H1 (cell line): Measurements from ENCODE around the gene MTM1. TPM values are rescaled to one million over a fixed set of nuclear protein-coding genes. Genes with fewer than 3 reads are reported as not detected.

Experiments used
- CTCF ChIA-PET: fragments of 300-600 bp; sonication (Branson Sonifier 250); formaldehyde crosslinking; loops from one replicate; lab custom pipeline; 2021; ENCODE audit not compliant: partially characterized antibody; lab: Charles Lee
- POLR2A ChIA-PET: fragments of 300-600 bp; sonication (Branson Sonifier 250); formaldehyde crosslinking; loops from one replicate; lab custom pipeline; 2021; ENCODE audit warnings: inconsistent platforms; ENCODE audit not compliant: partially characterized antibody; lab: Charles Lee
- DNase-seq, 2 experiments: peaks; one replicate each; pipeline versions ENCODE4 v3.0.0 to v3.0.0-alpha.2; 2010 to 2022; ENCODE audit warnings: low spot score in 2 of 2, low read depth in 1 of 2, mixed read lengths in 1 of 2
- FAIRE-seq: peaks from 2 replicates; lab custom pipeline; 2011; peaks lifted over from hg19 to GRCh38; lab: Jason Lieb, UNC
- H2AFZ ChIP-seq: 2 replicates; pipeline ENCODE4 v1.8.1; 2012; ENCODE audit warnings: low read length, inconsistent platforms
- H2AK5ac ChIP-seq: 2 replicates; pipeline ENCODE4 v1.6.1; 2013; ENCODE audit warnings: low read depth, low read length
- H2BK120ac ChIP-seq: replicated peaks from 2 replicates; pipeline ENCODE3; 2013; ENCODE audit warnings: low read depth, low read length, inconsistent platforms
- H2BK12ac ChIP-seq: 2 replicates; pipeline ENCODE4 v1.6.1; 2013; ENCODE audit warnings: low read depth, low read length
- H2BK15ac ChIP-seq: 2 replicates; pipeline ENCODE4 v1.6.1; 2013; ENCODE audit warnings: low read length
- H2BK20ac ChIP-seq: 2 replicates; pipeline ENCODE4 v1.6.1; 2013; ENCODE audit warnings: low read length
- H2BK5ac ChIP-seq: 2 replicates; pipeline ENCODE4 v1.6.1; 2013; ENCODE audit warnings: low read depth, low read length
- H3K14ac ChIP-seq: 2 replicates; pipeline ENCODE4 v1.6.1; 2013; ENCODE audit warnings: inconsistent platforms; ENCODE audit not compliant: insufficient read length
- H3K18ac ChIP-seq: 2 replicates; pipeline ENCODE4 v1.6.1; 2013; ENCODE audit warnings: low read length; ENCODE audit errors: extremely low read depth
- H3K23ac ChIP-seq: 2 replicates; pipeline ENCODE4 v1.6.1; 2013; ENCODE audit warnings: inconsistent platforms; ENCODE audit not compliant: insufficient read length
- H3K23me2 ChIP-seq: 2 replicates; pipeline ENCODE4 v1.6.1; 2013; ENCODE audit warnings: low read depth, low read length
- H3K27ac ChIP-seq: 2 replicates; pipeline ENCODE4 v1.6.1; 2011; ENCODE audit warnings: low read depth, low read length, inconsistent platforms
- H3K27me3 ChIP-seq, 4 experiments: replicated peaks in 1 of 4; 1 replicate in 1 of 4; 2 replicates in 3 of 4; pipeline versions ENCODE4 v1.6.1 to v1.8.1; 2011 to 2013; ENCODE audit warnings: low read length in 3 of 4, mild to moderate bottlenecking in 3 of 4, inconsistent platforms in 2 of 4, mixed read lengths in 2 of 4, moderate library complexity in 1 of 4; ENCODE audit not compliant: control insufficient read depth in 3 of 4, insufficient read depth in 3 of 4; ENCODE audit errors: extremely low read depth in 1 of 4
- H3K36me3 ChIP-seq, 4 experiments: 2 replicates each; pipeline versions ENCODE4 v1.6.1 to v1.8.1; 2011 to 2013; ENCODE audit warnings: mild to moderate bottlenecking in 4 of 4, low read length in 3 of 4, moderate library complexity in 2 of 4, control low read depth in 1 of 4, inconsistent platforms in 1 of 4; ENCODE audit not compliant: insufficient read depth in 4 of 4, control insufficient read depth in 2 of 4
- H3K4ac ChIP-seq: replicated peaks from 2 replicates; pipeline ENCODE3; 2013; ENCODE audit warnings: low read length, low read depth, mixed read lengths, inconsistent platforms; ENCODE audit not compliant: insufficient read length
- H3K4me1 ChIP-seq, 4 experiments: replicated peaks in 1 of 4; 1 replicate in 1 of 4; 2 replicates in 3 of 4; pipeline versions ENCODE4 v1.6.1 to v1.8.1; 2011 to 2013; ENCODE audit warnings: low read length in 3 of 4, inconsistent platforms in 2 of 4, mixed read lengths in 1 of 4; ENCODE audit not compliant: insufficient read depth in 4 of 4, control insufficient read depth in 3 of 4
- H3K4me2 ChIP-seq, 2 experiments: 2 replicates each; pipeline versions ENCODE4 v1.6.1 to v1.8.1; 2011 to 2013; ENCODE audit warnings: low read depth in 2 of 2, low read length in 2 of 2, control low read depth in 1 of 2, inconsistent platforms in 1 of 2, mild to moderate bottlenecking in 1 of 2; ENCODE audit not compliant: insufficient read depth in 1 of 2
- H3K4me3 ChIP-seq, 4 experiments: fragments of 200-600, 300-600 bp in 1 of 4; sonication (generic), shearing (Covaris generic), sonication (Bioruptor Twin) in 1 of 4; 2 replicates each; pipeline versions ENCODE4 v1.5.1 to v1.8.1; 2011 to 2016; ENCODE audit warnings: low read length in 4 of 4, low read depth in 3 of 4, control low read depth in 2 of 4, inconsistent platforms in 2 of 4, mild to moderate bottlenecking in 2 of 4, mixed read lengths in 1 of 4, moderate library complexity in 1 of 4; ENCODE audit not compliant: insufficient read depth in 2 of 4; ENCODE audit errors: extremely low read depth in 1 of 4
- H3K56ac ChIP-seq: replicated peaks from 2 replicates; pipeline ENCODE3; 2013; ENCODE audit warnings: low read depth, mild to moderate bottlenecking, mixed read lengths, low read length, inconsistent platforms; ENCODE audit not compliant: insufficient read length
- H3K79me1 ChIP-seq: 2 replicates; pipeline ENCODE4 v1.6.1; 2013; ENCODE audit warnings: low read depth, low read length, control low read depth
- H3K79me2 ChIP-seq, 2 experiments: 2 replicates each; pipeline versions ENCODE4 v1.6.1 to v1.8.1; 2012 to 2013; ENCODE audit warnings: low read length in 2 of 2, mild to moderate bottlenecking in 2 of 2, inconsistent platforms in 1 of 2; ENCODE audit not compliant: insufficient read depth in 2 of 2, control insufficient read depth in 1 of 2
- H3K9ac ChIP-seq, 4 experiments: replicated peaks in 1 of 4; 1 replicate in 1 of 4; 2 replicates in 3 of 4; pipeline versions ENCODE4 v1.6.1 to v1.8.1; 2011 to 2013; ENCODE audit warnings: low read depth in 3 of 4, low read length in 3 of 4, control low read depth in 2 of 4, mild to moderate bottlenecking in 2 of 4, moderate library complexity in 2 of 4, inconsistent platforms in 1 of 4; ENCODE audit errors: extremely low read depth in 1 of 4
- H3K9me3 ChIP-seq, 2 experiments: 2 replicates each; pipeline versions ENCODE4 v1.6.1 to v1.8.1; 2012 to 2013; ENCODE audit warnings: mild to moderate bottlenecking in 2 of 2, moderate library complexity in 2 of 2, control low read depth in 1 of 2, inconsistent platforms in 1 of 2, low read depth in 1 of 2, low read length in 1 of 2, mixed read lengths in 1 of 2; ENCODE audit not compliant: insufficient read depth in 2 of 2
- H4K20me1 ChIP-seq, 2 experiments: replicated peaks in 1 of 2; 2 replicates each; pipeline versions ENCODE3 to v1.8.1; 2011 to 2013; ENCODE audit warnings: inconsistent platforms in 2 of 2, low read length in 2 of 2, mild to moderate bottlenecking in 1 of 2; ENCODE audit not compliant: insufficient read depth in 2 of 2, control insufficient read depth in 1 of 2
- H4K5ac ChIP-seq: 2 replicates; pipeline ENCODE4 v1.6.1; 2013; ENCODE audit warnings: low read length, low read depth, mixed read lengths, inconsistent platforms; ENCODE audit not compliant: insufficient read length
- H4K8ac ChIP-seq: 2 replicates; pipeline ENCODE4 v1.8.0; 2013; ENCODE audit warnings: mild to moderate bottlenecking, moderate library complexity, low read length, inconsistent platforms; ENCODE audit not compliant: insufficient read depth; ENCODE audit errors: extremely low read depth
- H4K91ac ChIP-seq: replicated peaks from 2 replicates; pipeline ENCODE3; 2013; ENCODE audit warnings: low read length, mixed read lengths, inconsistent platforms; ENCODE audit not compliant: insufficient read length
- CREB1 ChIP-seq: IDR thresholded peaks from 2 replicates; pipeline ENCODE4 v1.6.1; 2012; ENCODE audit warnings: inconsistent platforms
- EGR1 ChIP-seq: IDR thresholded peaks from 2 replicates; pipeline ENCODE4 v1.6.1; 2011; ENCODE audit warnings: low read depth, low read length, borderline replicate concordance
- EZH2 ChIP-seq: fragments of 200-600 bp; sonication (generic); IDR thresholded peaks from 2 replicates; pipeline ENCODE4 v1.7.1; 2012; ENCODE audit warnings: low read depth, mild to moderate bottlenecking, moderate library complexity, low read length, inconsistent platforms; ENCODE audit not compliant: severe bottlenecking
- JUN ChIP-seq: IDR thresholded peaks from 2 replicates; pipeline ENCODE4 v1.6.1; 2011; ENCODE audit warnings: low read depth, mild to moderate bottlenecking, improper control_type of control experiment, low read length
- KDM4A ChIP-seq: IDR thresholded peaks from one replicate; pipeline ENCODE4 v1.7.1; 2012; ENCODE audit warnings: low read depth, mild to moderate bottlenecking, moderate library complexity, low read length, inconsistent platforms; ENCODE audit not compliant: severe bottlenecking
- KDM5A ChIP-seq: fragments of 200-600 bp; IDR thresholded peaks from 2 replicates; pipeline ENCODE4 v1.7.1; 2012; ENCODE audit warnings: mild to moderate bottlenecking, low read length, inconsistent platforms, mixed read lengths
- NRF1 ChIP-seq: IDR thresholded peaks from 2 replicates; pipeline ENCODE4 v1.6.1; 2011; ENCODE audit warnings: mild to moderate bottlenecking, low read depth, low read length, improper control_type of control experiment
- POLR2AphosphoS5 ChIP-seq: IDR thresholded peaks from 2 replicates; pipeline ENCODE4 v1.6.1; 2011; ENCODE audit warnings: low read depth, low read length
- SIN3A ChIP-seq, 2 experiments: IDR thresholded peaks in 1 of 2; conservative IDR thresholded peaks in 1 of 2; 2 replicates each; pipeline ENCODE4 v1.6.1; 2011 to 2012; ENCODE audit warnings: low read length in 2 of 2, improper control_type of control experiment in 1 of 2, low read depth in 1 of 2, mild to moderate bottlenecking in 1 of 2
- SIRT6 ChIP-seq: IDR thresholded peaks from one replicate; pipeline ENCODE4 v1.7.1; 2012; ENCODE audit warnings: low read length, inconsistent platforms
- TAF7 ChIP-seq: optimal IDR thresholded peaks from 2 replicates; pipeline ENCODE3; 2011; ENCODE audit warnings: low read depth, mild to moderate bottlenecking, inconsistent platforms, low read length, moderate library complexity, borderline replicate concordance
- WGBS, 2 experiments: shearing (Covaris generic) in 1 of 2; methylation state at CpG; one replicate each; pipeline versions ENCODE4 v1.1.6 to v1.1.7; 2013 to 2015; ENCODE audit warnings: low lambda C conversion rate in 2 of 2, mixed read lengths in 2 of 2, inconsistent platforms in 1 of 2, low coverage in 1 of 2, missing lambda C conversion rate in 1 of 2; ENCODE audit not compliant: insufficient replicate concordance in 2 of 2, insufficient coverage in 1 of 2, insufficient read length in 1 of 2; ENCODE audit errors: extremely low coverage in 1 of 2, missing lambda C conversion rate in 1 of 2; 5-methylcytosine and 5-hydroxymethylcytosine counted together
- polyA plus RNA-seq, 7 experiments: library from polyadenylated mRNA; depleted of rRNA in 3 of 7; stranded (reverse) in 5 of 7; unstranded in 2 of 7; fragments of >200 nt in 5 of 7; fragments of 200-250 nt in 2 of 7; gene quantifications; 1 replicate in 5 of 7; 2 replicates in 1 of 7; 4 replicates in 1 of 7; pipeline versions ENCODE4 v1.2.1 to v1.2.3, GENCODE V29; 2011 to 2013; ENCODE audit warnings: missing spikeins in 2 of 7, mixed read lengths in 2 of 7
- total RNA-seq: library from RNA; stranded (reverse); fragmentation: NEBNext Ultra II Directional; extraction: Animal tissue kit (Norgen Biotek cat#: 25700); gene quantifications from 2 replicates; pipeline ENCODE4 v1.2.1, GENCODE V29; 2021

The MTM1 gene
- total and polyA plus RNA-seq, 2 of the 8 experiments (the other 6 are each of a cell fraction or from before 2014, with no cell fraction given), result 2.3 to 8.4 TPM

DNA sequence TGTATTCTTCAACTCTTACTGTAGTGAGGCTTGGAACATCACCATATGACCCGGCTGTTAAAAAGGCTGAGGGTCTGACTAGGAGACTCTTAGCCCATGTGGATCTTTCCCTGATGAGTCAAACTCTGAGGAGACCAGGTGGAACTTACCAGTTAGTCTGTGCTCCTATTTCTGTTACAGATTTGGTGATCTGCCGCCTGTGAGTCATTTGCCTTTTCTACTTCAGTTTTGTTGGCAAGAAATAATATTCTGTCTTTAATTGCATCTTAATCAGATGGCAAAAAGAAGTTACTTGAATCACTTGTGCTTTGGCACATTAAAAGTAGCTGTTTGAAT lies 48.4 kb downstream of the MTM1 start:
- H3K23ac ChIP-seq, result no peak overlapping the region
- H3K27me3 ChIP-seq, result no peaks in the 10 kb centered on the region
- H4K8ac ChIP-seq, result no peak overlapping the region
- no peak overlapping the region for H3K9ac ChIP-seq
- H3K4me1 ChIP-seq, result peaks cover 0 to 10% (median 0%) of the 10 kb centered on the region in 4 experiments; a peak in 3 of 7 replicates
- ChIA-PET POLR2A (no interaction called here), CTCF (interaction anchor here (1.3 kb wide), 1 partner anchor 30 kb away, joined by 3 read pairs; no protein-coding TSS in a partner anchor)
- no peak overlapping the region for H3K4ac ChIP-seq
- H3K4me3 ChIP-seq, result no peak overlapping the region
- DNase-seq (no peak), FAIRE-seq (peak; percentile 45)
- no peak overlapping the region for H3K4me2 ChIP-seq
- no peak overlapping the region for H2BK20ac ChIP-seq
- no peak overlapping the region for H2AFZ ChIP-seq
- H2BK120ac ChIP-seq, result no peak overlapping the region
- H3K23me2 ChIP-seq, result no peaks in the 10 kb centered on the region
- H3K18ac ChIP-seq, result no peak overlapping the region
- H3K27ac ChIP-seq, result no peak overlapping the region
- no peaks in the 10 kb centered on the region for H3K79me1 ChIP-seq
- no peaks in the 10 kb centered on the region; a peak in 1 of 8 replicates for H3K36me3 ChIP-seq
- no peak overlapping the region for H4K5ac ChIP-seq
- H2AK5ac ChIP-seq, result no peak overlapping the region
- no peaks in the 10 kb centered on the region for H3K79me2 ChIP-seq
- no peak overlapping the region for H4K91ac ChIP-seq
- H2BK15ac ChIP-seq, result no peak overlapping the region
- 96% methylated on average over 2 of the region's 2 CpGs; no CpG with 5 or more reads in 1 of the 2 experiments for WGBS, 2 experiments
- H2BK12ac ChIP-seq, result no peak overlapping the region
- H4K20me1 ChIP-seq, result no peaks in the 10 kb centered on the region
- TF ChIP-seq KDM5A, result no peak
- TF ChIP-seq NRF1, result no peak
- no peak for TF ChIP-seq EGR1
- TF ChIP-seq CREB1, result no peak
- no peak for TF ChIP-seq POLR2AphosphoS5
- TF ChIP-seq SIRT6, result no peak
- TF ChIP-seq EZH2, result no peak
- no peak for TF ChIP-seq SIN3A (conservative IDR thresholded peaks at IDR 0.05 in 1 of 2, IDR thresholded peaks at IDR 0.05 in 1 of 2; ENCODE audit: low read depth in 1 of 2, low read length in 2 of 2)
- TF ChIP-seq KDM4A, result no peak
- TF ChIP-seq TAF7, result no peak
- no peak for TF ChIP-seq JUN
- H3K9me3 ChIP-seq, result no peaks in the 10 kb centered on the region
- no peak overlapping the region for H2BK5ac ChIP-seq
- H3K56ac ChIP-seq, result no peak overlapping the region
- no peak overlapping the region for H3K14ac ChIP-seq
